ENCODE data around the gene CDH15. TPM values are rescaled to one million over a fixed set of nuclear protein-coding genes. Genes with fewer than 3 reads are reported as not detected.

Gene CDH15
- total and polyA plus RNA-seq, 3 donors from 2014 or later = 1.4 to 3.0 (median 2.1) TPM

GRCh38 chr16:89174877-89175276, 3.3 kb downstream of the CDH15 start:
- no peak for DNase-seq
- 92 to 100% methylated on average over 1 to 14 of the region's 14 CpGs for WGBS, 2 donors
- intact Hi-C loops (cut with DNase I; ENCODE audit: low total_unique reads) = no loop called here
- Histone ChIP-seq H3K4me3 (no peak overlapping the region), H3K4me1 (peaks cover 5% of the 10 kb centered on the region), H3K9me3 (no peaks in the 10 kb centered on the region), H3K27ac (no peak overlapping the region), H3K27me3 (no peaks in the 10 kb centered on the region), H3K36me3 (ENCODE audit: low read depth, missing control alignments) (no peaks in the 10 kb centered on the region)
- TF ChIP-seq POLR2A (IDR thresholded peaks at IDR 0.05) = no peak
- TF ChIP-seq CTCF (IDR thresholded peaks at IDR 0.05) = no peak

GRCh38 chr16:89175280-89176146, 4.0 kb downstream of the CDH15 start:
- TF ChIP-seq POLR2A (IDR thresholded peaks at IDR 0.05) (no peak), CTCF (IDR thresholded peaks at IDR 0.05) (no peak)
- intact Hi-C loops (cut with DNase I; ENCODE audit: low total_unique reads) = no loop called here
- H3K27ac ChIP-seq = no peak overlapping the region
- no peaks in the 10 kb centered on the region for H3K9me3 ChIP-seq
- H3K27me3 ChIP-seq = no peaks in the 10 kb centered on the region
- DNase-seq = no peak
- peaks cover 5% of the 10 kb centered on the region for H3K4me1 ChIP-seq
- no peak overlapping the region for H3K4me3 ChIP-seq
- WGBS, 2 donors = 56 to 71% methylated on average over 5 to 15 of the region's 20 CpGs
- no peaks in the 10 kb centered on the region for H3K36me3 ChIP-seq (ENCODE audit: low read depth, missing control alignments)

- 73 to 78% methylated on average over 11 to 23 of the region's 27 CpGs for WGBS, 2 donors
- no peak overlapping the region for H3K4me3 ChIP-seq
- no peak for DNase-seq
- no peaks in the 10 kb centered on the region for H3K9me3 ChIP-seq
- no peaks in the 10 kb centered on the region for H3K27me3 ChIP-seq
- H3K4me1 ChIP-seq = no peaks in the 10 kb centered on the region
- no peaks in the 10 kb centered on the region for H3K36me3 ChIP-seq (ENCODE audit: low read depth, missing control alignments)
- TF ChIP-seq POLR2A (IDR thresholded peaks at IDR 0.05) (no peak), CTCF (IDR thresholded peaks at IDR 0.05) (no peak)
- intact Hi-C loops (cut with DNase I; ENCODE audit: low total_unique reads) = no loop called here
- no peak overlapping the region for H3K27ac ChIP-seq
Observed at GRCh38 chr16:89176147-89176690, 4.7 kb downstream of the CDH15 start.

GRCh38 chr16:89176717-89177116, 5.2 kb downstream of the CDH15 start:
- 82 to 94% methylated on average over 9 of the region's 9 CpGs for WGBS, 2 donors
- intact Hi-C loops (cut with DNase I; ENCODE audit: low total_unique reads) = no loop called here
- Histone ChIP-seq H3K4me1 (no peaks in the 10 kb centered on the region), H3K9me3 (no peaks in the 10 kb centered on the region), H3K4me3 (no peak overlapping the region), H3K27me3 (no peaks in the 10 kb centered on the region), H3K27ac (no peak overlapping the region), H3K36me3 (ENCODE audit: low read depth, missing control alignments) (no peaks in the 10 kb centered on the region)
- TF ChIP-seq POLR2A (IDR thresholded peaks at IDR 0.05) = no peak
- TF ChIP-seq CTCF (IDR thresholded peaks at IDR 0.05) = no peak
- DNase-seq = no peak
